Ecto neural progenitor cell (in vitro differentiated cells): ENCODE results near the gene MACROD2.
"Not testable (repeated sequence)": the region's sequence is repeated elsewhere in the genome, so short reads cannot be mapped to it uniquely, and the experiment has no call there.

Experiments used
- DNase-seq: peaks from one replicate; pipeline ENCODE4 v3.0.0-alpha.2; 2018; ENCODE audit warnings: low spot score

The MACROD2 gene

GRCh38 chr20:15362849-15363248 is 1367.5 kb downstream of the MACROD2 start:
- DNase-seq = no peak

DNA sequence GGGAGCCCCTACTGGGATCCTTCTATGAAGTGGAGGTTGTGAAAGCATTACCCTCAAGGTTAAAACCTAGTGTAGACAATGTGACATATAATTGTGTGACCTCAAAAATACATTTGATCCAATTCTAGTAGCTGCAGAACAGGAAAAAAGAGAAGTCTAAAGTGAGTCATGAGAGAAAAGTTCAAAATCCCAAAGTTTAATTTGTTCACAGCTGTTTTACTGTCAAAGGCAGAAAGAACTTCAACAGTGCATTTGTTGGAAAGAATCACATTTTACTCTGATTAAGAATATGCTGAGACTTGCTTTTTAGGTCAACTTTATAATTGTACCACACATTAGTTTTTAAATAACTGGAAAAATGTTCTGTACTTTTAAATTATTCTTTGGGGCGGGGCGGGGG is 1369.5 kb downstream of the MACROD2 start:
- no peak for DNase-seq

GRCh38 chr20:15370370-15370769 is 1375.1 kb downstream of the MACROD2 start:
- no peak for DNase-seq

DNA sequence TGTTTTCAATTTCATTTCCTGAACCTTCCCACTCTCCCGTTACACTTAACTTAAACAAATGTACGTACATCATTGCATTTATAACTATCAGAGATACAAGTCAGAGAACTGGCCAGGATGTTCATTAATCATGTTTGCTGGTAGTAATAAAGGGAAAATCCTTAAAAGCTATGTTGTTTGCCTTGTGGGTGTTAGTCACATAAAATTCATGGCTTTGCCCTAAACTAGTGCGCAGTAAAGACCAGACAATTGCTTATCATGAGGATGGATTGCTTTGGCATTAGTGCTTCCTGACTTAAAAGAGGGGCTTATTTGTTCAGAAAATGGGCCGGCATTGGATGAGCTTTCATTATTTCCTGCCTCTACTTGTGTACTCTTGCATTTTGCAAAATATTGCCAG is 1379.4 kb downstream of the MACROD2 start:
- no peak for DNase-seq

DNA sequence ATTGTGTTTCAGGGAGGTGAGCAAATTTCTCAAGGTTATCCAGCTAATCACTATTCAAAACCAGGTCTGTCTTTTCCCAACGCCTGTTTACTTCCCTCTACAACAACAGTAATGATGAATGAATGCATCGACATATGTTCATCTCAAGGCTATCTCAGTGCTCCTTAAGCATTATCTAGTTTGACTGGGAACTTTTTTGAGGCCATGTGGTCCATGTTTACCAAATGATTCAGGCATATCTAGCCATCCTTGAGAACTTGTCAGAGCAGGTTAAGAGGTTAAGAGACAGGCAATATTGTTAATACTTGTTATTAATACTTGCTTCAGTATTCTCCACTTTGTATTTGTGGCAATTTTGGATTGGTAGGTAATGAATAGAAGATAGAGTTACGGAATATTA is 1380.5 kb downstream of the MACROD2 start:
- no peak for DNase-seq

DNA sequence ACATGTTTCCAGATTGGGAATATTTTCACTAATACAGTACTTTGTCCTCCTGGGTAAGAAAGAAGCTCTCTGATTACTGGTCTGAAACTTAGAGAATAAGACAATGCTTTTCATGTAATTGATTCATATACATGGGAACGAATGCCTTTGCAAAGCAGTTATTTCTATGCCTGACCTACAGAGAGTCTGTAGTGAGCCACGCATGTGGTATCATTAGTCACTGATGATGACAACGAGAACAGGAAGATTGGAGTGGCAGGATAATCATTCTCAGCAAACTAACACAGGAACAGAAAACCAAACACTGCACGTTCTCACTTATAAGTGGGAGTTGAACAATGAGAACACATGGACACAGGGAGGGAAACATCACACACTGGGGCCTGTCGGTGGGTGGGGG is 1382.3 kb downstream of the MACROD2 start:
- DNase-seq = not testable (repeated sequence)

DNA sequence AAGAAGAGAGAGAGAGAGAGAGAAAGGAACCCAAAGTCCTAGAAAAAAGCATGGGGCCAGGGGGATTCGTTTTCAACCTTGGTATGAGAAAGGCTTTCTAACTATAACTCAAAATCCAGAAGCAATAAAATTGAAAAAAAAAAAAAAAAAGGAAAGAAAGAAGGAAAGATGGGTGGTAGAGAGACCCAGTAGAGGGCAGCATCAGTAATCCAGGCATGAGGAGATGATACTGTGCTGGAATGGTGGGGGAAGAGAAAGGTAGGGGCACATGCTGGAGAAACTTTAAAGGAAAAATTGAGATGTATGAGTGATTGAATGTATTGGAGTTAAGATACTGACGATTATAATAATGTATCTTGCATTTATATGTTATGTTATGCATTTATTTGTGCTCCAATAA is 1382.8 kb downstream of the MACROD2 start:
- no peak for DNase-seq

GRCh38 chr20:15379681-15380296 is 1384.5 kb downstream of the MACROD2 start:
- DNase-seq = no peak

DNA sequence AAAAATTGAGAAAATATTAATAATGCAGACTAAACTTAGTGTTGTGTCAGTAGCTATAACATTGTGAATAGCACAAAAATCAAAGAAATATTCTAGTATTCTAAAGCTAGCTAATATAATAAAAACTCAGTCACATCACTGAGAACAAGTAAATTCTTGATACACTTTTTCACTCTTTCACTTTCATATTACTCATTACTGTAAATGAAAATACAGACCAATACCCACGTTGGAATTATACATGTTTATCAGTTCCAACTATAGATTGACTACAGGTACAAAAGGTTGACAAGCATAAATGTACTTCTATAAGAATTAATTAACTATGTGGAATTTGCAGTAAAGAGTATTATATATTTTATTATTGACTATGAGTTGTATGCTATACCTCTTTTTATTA is 1385.5 kb downstream of the MACROD2 start:
- no peak for DNase-seq

DNA sequence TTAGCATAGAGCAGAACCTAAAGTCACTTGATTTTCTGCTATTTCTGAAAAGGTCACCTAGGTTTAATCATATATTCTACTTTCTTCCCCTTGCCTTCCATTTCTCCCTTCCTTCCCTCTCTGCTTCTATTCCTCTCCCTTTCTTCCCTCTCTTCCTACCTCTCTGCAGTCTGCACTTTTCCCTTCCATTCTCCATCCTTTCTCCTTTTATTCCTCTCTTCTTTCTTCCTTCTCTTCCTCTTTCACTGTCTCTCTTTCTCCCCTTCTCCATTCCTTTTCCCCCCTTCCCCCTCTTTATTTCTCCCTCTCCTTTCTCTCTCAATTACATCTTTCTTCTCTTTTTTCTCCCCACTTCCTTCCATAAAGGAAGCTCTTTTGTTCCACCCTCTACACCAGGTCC is 1391.9 kb downstream of the MACROD2 start:
- DNase-seq = no peak

DNA sequence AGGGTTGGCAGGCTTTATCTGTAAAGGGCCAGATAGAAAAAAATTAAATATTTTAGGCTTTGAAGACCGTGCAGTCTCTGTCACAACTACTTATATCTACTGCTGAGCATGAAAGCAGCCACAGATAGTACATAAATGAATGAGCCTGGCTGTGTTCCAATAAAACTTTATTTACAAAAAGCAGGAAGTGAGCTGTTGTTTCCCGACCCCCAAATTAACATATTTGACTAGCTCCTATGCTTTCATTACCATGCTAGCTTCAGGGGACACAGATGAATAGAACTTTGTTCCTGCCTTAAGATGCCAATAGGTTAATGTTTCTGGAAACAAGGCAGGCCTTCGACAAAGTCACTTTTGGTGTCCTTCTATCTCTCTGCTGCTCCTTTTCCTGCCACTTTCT is 1400.1 kb downstream of the MACROD2 start:
- no peak for DNase-seq

DNA sequence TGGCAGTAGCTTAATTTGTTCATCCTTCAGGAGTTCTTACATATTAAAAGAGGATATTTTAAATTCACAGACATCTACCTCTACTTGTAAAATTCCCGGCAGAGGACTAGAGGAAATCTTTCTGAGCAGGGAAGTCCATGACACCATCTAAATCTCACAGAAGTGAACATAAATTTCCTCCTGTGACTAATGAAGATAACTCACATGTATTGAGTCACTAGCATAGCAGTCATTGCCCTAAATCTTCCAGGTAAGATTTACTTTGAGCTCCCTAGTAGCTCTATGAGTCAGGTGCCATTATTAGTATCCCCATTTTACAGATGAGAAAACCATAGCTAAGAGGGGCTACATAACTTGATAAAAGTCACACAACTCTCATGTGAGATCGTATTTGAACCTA is 1400.7 kb downstream of the MACROD2 start:
- DNase-seq = no peak

- no peak for DNase-seq
Measured at GRCh38 chr20:15396900-15397299, 1401.6 kb downstream of the MACROD2 start.

DNA sequence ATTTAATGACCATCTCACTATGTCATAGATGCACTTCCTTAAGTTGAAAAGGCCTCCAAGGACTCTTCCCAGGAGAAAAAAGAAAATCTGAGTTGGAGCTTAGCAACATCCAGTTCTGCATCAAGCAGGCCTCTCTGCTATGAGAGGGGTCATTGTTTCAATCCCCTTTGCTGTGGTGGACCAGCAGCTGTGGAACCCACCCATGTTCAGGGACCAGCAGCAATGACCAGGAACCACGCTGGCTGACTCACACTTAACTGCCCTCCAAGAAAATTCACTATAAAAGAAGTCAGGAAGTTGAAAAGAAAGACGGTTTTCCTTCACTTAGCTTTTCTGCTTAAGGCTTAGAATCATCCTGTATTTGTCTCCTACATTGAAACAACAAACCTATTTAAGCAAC is 1404.5 kb downstream of the MACROD2 start:
- no peak for DNase-seq

GRCh38 chr20:15406072-15406471 is 1410.8 kb downstream of the MACROD2 start:
- no peak for DNase-seq

GRCh38 chr20:15411781-15412180 is 1416.5 kb downstream of the MACROD2 start:
- DNase-seq = no peak

- no peak for DNase-seq
Measured at GRCh38 chr20:15415908-15416307, 1420.6 kb downstream of the MACROD2 start.

DNA sequence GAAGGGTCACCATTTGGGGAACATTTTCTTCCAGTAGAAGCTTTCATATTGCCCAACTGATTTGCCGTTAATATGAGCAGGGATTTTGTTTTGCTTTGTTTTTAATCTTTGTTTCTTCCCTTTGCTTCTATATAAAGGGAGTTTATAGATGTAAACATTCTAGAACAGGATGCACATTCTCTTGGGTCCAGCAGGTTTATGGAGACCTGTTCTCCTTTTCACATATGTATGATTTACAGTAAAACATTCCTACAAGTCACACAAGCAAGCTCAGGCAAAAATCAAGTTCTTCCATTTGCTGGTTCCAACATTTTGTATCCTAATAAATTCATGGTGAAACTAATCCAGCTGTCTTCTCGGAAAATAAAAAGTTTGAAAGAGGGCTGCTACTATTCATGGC is 1424.5 kb downstream of the MACROD2 start:
- no peak for DNase-seq

- no peak for DNase-seq
Measured at GRCh38 chr20:15422966-15423365, 1427.7 kb downstream of the MACROD2 start.

DNA sequence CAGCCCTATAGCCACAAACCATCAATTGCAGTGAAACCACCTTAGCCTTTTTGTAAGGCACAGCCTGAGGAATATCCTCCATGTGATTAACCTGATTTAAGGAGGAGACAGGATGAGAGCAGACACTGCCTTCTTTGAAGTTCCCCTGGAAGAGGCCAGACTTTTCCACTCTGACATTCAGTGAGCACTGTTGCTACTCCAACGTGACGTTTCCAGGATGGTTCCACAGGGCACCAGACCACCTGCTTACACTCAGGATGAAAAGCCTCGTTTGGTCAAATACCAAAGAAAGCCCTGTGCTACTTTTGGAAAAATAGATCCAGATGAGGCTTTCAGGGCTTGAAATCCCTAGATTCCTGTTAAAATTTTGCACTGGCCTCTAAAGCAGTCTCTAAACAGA is 1444.2 kb downstream of the MACROD2 start:
- no peak for DNase-seq

DNA sequence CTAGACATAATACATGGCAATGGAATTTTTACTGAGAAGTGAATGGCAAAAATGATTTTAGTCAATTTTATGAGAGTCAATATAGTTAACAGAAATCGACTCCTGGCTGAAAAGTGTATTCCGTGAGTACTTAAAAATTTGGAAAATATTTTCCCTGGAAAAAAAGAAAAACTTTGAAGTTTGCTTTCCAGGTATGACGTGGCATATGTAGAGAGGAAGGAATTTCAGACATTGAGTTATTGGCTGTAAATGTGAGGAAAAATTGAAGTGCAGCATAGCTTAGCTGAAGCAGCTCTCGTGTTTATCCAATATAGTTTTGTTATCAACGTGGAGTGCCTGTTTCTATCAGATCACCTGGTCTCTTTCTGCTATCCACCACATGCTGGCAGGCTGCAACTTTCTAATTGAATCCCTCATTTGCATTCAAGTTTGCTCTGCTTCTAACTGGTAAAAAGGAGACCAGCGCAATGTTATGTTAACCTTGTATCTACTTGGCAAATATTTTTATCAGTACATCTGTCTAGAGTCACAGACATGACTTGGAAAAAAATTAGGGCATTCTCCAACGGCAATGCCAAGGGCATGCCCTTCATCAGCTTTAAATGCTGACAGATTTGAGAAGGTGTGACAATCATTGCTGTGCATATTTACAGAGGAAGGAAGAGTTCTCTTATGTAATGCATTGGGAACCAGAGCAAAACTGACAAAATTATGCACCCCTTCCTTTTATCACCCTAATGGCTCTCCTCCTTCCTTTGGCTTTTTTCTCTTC is 1444.9 kb downstream of the MACROD2 start:
- DNase-seq = no peak

DNA sequence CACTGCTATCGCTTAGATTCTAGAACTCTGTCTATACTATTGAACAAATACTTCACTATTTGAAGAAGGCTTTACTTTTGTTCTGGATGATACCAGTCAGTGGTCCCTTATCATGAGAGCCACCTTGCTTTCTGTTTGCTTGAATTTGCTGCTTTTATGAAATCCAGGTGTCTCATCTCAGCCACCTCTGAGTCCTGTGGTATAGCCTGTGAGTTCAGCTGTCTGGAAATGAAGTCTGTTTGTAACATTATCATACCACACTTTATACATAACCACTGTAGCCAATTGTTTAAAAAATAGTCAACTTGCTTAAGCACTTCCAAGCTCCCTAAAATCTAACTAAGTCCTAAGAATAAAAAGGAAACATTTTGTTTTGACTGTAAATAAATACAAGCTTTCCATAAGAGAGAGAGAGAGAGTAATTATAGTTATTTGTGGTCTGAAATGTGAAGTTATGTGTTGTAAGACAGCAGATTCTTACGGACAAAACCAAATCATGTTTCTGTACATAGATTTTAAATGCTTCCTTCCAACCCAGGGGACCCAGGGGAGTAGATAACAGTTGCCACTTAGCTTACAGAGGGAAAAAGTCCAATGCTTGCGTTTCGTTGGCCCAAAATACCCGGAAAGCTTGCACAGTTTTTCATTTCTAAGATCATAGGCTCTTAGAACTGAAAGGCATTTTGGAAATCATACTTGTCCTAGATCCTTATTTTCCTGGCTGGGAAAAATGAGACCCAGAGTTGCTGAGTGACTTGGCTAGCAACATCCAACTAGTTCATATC is 1449.9 kb downstream of the MACROD2 start:
- DNase-seq = no peak

DNA sequence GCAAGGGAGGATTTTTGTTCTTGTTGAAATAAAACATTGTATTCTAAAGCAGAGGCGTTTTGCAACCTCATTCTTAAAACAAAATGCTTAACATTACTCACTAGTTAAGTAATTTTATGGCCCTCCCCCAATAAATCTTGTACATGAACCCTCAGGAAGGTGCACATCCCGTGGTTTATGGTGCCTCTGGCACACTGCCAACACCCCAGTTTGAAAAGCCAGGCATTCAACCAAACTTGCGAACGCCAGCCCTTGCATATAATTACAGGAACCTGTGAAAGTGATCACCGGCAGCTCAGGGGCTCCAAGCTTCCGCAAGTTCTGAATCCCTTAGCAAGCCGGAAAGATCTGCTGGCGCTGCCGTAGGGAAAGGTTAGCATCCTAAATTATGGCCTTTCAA is 1451.1 kb downstream of the MACROD2 start:
- DNase-seq = no peak
